NAMALWA (cell line): ENCODE data around the gene EYS.
"Not testable (repeated sequence)": the region's sequence is repeated elsewhere in the genome, so short reads cannot be mapped to it uniquely, and the experiment has no call there.

Experiments used
- DNase-seq: peaks from one replicate; pipeline ENCODE4 v3.0.0-alpha.2; 2015; ENCODE audit warnings: low spot score

Gene EYS

DNA sequence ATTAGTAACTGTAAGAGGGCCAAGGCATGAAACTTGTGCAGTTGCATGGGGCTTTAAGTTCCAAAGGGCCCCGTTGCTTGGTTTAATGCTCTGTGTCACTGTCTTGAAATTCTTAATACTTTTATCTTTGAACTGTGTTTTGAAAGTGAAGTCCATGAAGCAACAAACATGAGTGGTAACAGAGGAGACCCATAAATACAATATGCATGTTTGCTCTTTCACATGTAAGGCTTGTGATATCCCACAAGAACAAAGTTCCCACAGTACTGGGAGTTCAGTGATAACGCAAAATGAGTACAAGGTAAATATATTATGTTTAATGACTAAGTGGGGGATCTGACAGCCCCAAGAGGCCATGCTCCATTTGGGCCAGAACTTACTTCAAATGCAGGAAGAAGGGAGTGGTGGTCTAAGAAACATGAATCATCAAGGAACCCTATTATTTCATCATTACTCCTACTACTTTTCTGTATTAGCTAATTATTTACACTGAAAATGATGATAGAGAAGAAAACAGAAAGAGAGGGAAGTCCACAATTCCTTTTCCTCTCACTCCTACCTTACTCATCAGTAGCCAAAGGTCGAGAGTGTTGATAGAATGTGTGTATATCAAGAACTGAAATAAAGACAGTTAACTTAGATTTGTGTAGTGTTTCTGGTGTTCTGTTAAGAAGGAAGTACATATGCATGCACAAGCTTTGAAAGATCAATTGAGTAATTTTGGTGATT is 1914.1 kb downstream of the EYS start:
- DNase-seq: no peak

GRCh38 chr6:63790334-63790733 is 1916.7 kb downstream of the EYS start:
- no peak for DNase-seq

DNA sequence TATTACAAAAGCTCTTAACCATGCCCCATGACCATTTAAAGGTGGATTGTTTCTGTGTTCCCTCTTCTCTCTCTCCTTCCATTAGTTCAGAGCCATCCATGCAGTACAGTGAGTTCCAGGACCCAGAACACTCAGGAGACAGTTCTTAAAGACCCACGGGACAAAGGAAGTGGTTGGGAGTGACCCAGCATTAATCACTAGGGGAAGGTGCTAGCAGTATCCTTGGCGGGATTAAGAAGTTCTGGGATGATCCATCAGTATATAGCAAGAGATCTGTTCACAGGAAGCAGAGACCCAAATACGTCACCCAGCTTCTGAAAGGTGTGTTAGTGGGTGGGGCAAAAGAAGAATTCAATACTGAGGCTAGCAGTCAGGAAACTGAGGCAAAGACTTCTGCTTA is 1917.3 kb downstream of the EYS start:
- DNase-seq: no peak

- DNase-seq: no peak
Observed at GRCh38 chr6:63788569-63788968, 1918.5 kb downstream of the EYS start.

GRCh38 chr6:63787021-63787420 is 1920.0 kb downstream of the EYS start:
- no peak for DNase-seq

- no peak for DNase-seq
Observed at GRCh38 chr6:63785006-63785405, 1922.0 kb downstream of the EYS start.

DNA sequence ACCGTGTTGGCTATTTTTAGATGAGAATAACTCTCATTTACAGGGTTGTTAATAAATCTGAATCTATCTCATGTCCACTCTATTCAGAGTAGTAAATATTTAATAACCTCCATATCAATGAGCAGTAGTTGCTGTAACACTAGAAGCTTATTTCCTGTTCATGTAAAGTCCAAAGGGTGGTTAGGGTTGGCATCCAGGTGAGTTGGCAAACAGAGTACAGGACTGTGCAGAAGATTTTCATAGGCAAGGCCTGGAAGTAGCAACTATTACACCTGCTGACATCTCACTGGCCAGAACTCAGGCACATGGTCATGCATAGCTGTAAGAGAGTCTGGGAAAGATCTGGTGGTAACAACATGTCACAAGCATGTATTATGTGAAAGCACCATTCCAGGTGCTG is 1923.9 kb downstream of the EYS start:
- no peak for DNase-seq

- DNase-seq: no peak
Observed at GRCh38 chr6:63774961-63775360, 1932.1 kb downstream of the EYS start.

DNA sequence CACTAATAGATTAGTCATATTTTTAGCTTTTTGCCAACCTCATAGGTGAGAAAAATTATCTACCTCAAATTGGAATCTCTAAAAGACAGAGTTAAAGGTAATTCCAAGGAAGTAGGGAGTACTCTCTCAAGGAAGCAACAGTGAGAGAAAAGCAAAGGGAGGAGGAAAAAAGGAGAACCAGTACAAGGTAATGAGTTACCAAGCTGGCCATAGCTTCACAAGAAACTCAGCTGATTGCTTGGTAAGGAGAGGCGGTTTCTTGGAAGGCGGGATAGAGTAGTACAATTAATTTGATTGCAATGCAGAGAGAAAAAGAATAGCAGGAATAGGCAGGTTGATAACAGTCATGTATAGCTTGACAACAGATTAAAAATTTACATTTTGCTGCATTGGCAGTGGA is 1933.8 kb downstream of the EYS start:
- DNase-seq: no peak

DNA sequence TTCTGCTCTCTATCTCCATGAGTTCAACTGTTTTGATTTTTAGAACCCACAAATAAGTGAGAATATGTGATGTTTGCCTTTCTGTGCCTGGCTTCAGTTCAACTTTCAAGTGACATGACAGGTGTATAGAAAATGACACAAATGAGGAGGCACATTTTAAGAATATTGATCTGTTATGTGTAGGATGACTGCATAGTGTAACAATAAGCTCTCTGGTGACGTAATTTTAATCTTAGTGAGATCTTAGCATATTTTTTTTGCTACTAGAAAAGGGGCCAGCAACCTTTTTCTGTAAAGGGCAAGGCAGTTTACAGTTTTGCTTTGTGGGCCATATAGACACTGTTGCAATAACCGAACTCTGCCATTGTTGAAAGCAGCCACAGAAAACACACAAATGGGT is 1941.2 kb downstream of the EYS start:
- no peak for DNase-seq

DNA sequence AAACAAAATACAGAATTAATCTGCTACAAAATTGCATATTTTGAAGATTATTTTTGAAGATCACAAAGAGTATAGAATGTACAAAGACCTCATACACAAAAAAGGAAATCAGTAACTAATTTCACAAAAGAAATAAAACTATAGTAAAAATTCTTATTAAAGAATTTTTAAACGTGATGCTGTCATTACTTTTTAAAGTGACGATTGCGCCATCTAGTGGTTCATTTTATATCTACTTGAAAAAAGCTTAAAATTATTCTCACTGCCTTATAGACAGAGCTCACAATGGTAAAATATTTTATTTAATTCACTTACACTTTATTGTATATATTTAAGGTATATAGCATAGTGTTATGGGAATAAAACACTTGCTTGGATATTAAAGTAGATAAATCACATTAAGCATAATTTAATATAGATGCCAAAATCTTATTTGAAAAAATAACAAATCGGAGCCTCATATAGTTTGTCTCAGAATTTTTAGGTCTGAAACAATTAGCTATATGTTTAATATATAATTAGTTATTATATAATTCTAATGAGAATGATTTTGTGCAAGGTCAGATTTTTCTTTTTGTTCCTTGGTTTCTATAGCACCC is 1942.6 kb downstream of the EYS start:
- peak; percentile 69 for DNase-seq

- DNase-seq: no peak
Observed at GRCh38 chr6:63760199-63760598, 1946.8 kb downstream of the EYS start.

- DNase-seq: no peak
Observed at GRCh38 chr6:63759605-63760105, 1947.4 kb downstream of the EYS start.

DNA sequence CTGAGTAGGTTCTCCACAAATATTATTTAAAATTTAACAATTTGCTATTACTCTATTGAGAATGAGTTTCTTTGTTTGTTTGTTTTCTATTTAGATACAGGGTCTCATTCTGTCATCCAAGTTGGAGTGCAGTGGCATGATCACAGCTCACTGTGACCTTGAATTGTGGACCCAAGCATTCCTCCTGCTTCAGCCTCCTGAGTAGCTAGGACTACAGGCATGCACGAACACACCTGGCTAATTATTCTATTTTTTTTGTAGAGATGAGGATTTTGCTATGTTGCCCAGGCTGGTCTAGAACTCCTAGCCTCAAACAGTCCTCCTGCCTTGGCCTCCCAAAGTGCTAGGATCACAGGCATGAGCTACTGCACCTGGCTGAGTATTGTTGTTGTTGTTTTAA is 1949.2 kb downstream of the EYS start:
- DNase-seq: no peak

DNA sequence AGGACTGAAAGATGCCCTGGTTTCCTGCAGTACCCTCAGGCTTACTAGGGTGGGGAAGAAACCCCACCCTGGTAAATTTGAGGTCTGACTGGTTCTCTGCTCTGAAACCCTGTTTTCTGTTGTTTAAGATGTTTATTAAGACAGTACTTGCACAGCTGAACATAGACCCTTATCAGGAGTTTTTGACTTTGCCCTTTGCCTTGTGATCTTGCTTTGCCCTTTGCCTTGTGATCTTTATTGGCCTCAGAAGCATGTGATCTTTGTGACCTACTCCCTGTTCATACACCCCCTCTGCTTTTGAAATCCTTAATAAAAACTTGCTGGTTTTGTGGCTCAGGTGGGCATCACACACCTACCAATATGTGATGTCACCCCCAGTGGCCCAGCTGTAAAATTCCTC is 1949.8 kb downstream of the EYS start:
- not testable (repeated sequence) for DNase-seq

DNA sequence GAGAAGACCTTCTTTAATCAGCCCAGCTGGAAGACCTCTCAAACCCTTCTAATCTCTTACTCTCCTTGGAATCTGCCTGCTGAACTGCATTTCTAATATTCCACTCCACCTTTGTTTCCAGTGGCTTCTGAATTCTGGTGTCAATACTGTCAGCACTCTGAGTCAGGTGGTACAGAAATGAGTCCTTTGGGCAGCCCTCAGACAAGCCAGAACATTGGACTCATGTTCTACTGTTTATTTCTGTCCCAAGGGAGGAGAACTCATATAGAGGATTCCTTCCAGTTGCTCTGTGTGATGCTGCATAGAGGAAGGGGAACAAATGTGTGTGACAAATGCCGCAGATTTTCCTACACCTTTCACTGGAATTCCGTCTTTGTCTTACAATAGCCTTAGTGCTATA is 1956.6 kb downstream of the EYS start:
- DNase-seq: no peak

GRCh38 chr6:63745784-63746183 is 1961.2 kb downstream of the EYS start:
- no peak for DNase-seq

GRCh38 chr6:63744810-63745209 is 1962.2 kb downstream of the EYS start:
- no peak for DNase-seq

GRCh38 chr6:63743691-63744090 is 1963.3 kb downstream of the EYS start:
- DNase-seq: no peak

GRCh38 chr6:63742060-63742459 is 1965.0 kb downstream of the EYS start:
- no peak for DNase-seq

DNA sequence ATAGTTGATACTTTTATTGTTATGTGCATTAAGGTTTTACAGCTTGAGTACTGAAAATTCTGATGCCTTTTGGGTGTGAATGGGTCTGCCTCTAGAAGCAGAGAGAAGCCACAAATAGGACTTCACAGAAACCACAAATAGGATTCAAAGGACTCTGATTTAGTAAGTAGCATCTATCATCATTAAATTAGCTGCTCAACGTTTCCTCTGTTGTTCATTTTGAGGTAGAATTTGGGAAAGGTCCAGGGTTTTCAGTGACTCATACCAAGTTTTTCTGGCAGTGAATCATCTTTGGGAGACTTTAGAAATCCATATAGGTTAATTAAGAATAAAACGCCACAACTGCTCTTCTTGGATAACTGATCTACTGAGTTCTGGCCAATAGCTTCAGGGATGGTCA is 1966.3 kb downstream of the EYS start:
- DNase-seq: no peak

DNA sequence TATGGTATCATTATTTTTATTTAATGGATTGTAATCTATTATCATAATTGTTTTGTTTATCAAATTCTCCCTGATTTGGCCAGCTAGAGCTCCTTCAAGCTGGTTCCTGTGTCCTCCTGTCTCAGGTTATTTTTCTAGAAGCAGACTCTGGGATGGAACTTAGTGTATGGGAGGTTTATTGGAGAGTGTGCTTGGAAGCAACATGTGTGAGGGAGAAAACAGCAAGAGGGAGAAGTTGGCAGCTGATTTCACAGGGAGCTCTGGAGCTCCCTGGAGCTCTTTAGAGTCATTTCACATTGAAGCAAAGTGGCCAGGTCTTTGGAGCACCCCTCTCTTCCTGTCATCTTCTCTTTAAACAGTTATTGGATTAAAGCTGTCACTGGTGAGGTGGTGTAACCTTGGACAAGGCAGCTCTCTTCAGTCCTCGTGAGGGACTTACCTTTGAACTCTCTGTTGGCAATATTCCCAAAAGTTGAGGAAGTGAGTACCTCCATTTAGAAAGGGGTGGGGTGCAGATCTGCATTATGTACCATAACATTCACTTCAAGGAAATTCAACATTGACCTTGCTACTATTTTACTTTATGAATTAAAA is 1967.8 kb downstream of the EYS start:
- no peak for DNase-seq

DNA sequence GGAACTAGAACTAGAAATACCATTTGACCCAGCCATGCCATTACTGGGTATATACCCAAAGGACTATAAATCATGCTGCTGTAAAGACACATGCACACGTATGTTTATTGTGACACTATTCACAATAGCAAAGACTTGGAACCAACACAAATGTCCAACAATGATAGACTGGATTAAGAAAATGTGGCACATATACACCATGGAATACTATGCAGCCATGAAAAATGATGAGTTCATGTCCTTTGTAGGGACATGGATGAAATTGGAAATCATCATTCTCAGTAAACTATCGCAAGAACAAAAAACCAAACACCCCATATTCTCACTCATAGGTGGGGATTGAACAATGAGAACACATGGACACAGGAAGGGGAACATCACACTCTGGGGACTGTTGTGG is 1968.8 kb downstream of the EYS start:
- not testable (repeated sequence) for DNase-seq

DNA sequence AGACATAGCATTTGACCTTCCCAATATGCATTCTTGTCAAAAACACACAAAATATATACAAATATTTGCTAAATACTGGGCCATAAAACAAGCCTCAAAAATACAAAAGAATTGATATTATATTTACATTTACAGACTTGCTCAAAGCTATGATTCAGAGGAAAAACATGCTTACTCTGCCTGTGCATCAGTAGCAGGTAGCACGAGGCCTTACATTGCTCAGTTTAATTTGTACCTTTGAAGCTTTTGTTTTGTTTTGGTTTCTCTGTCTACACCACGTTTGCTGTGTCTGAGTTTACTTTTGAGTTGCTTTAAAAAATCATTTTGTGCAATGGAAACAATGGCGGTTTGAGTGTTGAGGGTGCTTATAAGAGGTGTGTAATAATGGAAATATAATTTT is 1972.1 kb downstream of the EYS start:
- DNase-seq: no peak
